Esophagus (tissue), 2 donors: ENCODE results near the gene TTC13. TPM values are rescaled to one million over a fixed set of nuclear protein-coding genes. Genes with fewer than 3 reads are reported as not detected.

ENCODE experiments used
- H3K27ac ChIP-seq, 2 donors: one replicate each; pipeline ENCODE4 v1.5.1; 2013; ENCODE audit warnings: low read depth in 2 of 2, mild to moderate bottlenecking in 2 of 2, inconsistent platforms in 1 of 2, low read length in 1 of 2, moderate library complexity in 1 of 2
- H3K27me3 ChIP-seq, 2 donors: one replicate each; pipeline ENCODE4 v1.6.1; 2013; ENCODE audit warnings: low read length in 2 of 2, control low read depth in 1 of 2, mild to moderate bottlenecking in 1 of 2; ENCODE audit not compliant: insufficient read depth in 2 of 2, control insufficient read depth in 1 of 2
- H3K36me3 ChIP-seq, 2 donors: one replicate each; pipeline ENCODE4 v1.6.1; 2013; ENCODE audit warnings: low read length in 1 of 2; ENCODE audit not compliant: control insufficient read depth in 2 of 2, insufficient read depth in 2 of 2
- H3K4me1 ChIP-seq, 2 donors: one replicate each; pipeline ENCODE4 v1.6.1; 2013; ENCODE audit warnings: low read length in 1 of 2; ENCODE audit not compliant: control insufficient read depth in 2 of 2, insufficient read depth in 2 of 2
- H3K4me3 ChIP-seq, 2 donors: one replicate each; pipeline ENCODE4 v1.5.1; 2013; ENCODE audit warnings: low read length in 2 of 2, mild to moderate bottlenecking in 2 of 2, low read depth in 1 of 2, moderate library complexity in 1 of 2
- H3K9me3 ChIP-seq, 2 donors: one replicate each; pipeline ENCODE4 v1.6.1; 2013; ENCODE audit warnings: mild to moderate bottlenecking in 2 of 2, low read depth in 1 of 2, low read length in 1 of 2, moderate library complexity in 1 of 2; ENCODE audit not compliant: control insufficient read depth in 2 of 2, insufficient read depth in 1 of 2
- WGBS, 2 donors: extraction: QIAGEN DNeasy Blood & Tissue Kit; methylation state at CpG; one replicate each; pipeline ENCODE4 v1.1.7; 2013; 5-methylcytosine and 5-hydroxymethylcytosine counted together
- polyA plus RNA-seq, 2 donors: library from polyadenylated mRNA; stranded (reverse); fragments of 200-250 nt; gene quantifications; one replicate each; pipeline ENCODE4 v1.2.3, GENCODE V29; 2013
- donor health status: healthy with polysubstance abuse.
- donor health status: Bipolar disorder and iron deficiency.

TTC13 gene
- polyA plus RNA-seq, 2 donors, result 5.0 to 7.6 TPM

GRCh38 chr1:230892018-230892491, 86.6 kb downstream of the TTC13 start:
- 74 to 80% methylated on average over 6 of the region's 6 CpGs for WGBS, 2 donors
- H3K9me3 ChIP-seq, result no peaks in the 10 kb centered on the region
- no peak overlapping the region for H3K27ac ChIP-seq

GRCh38 chr1:230891413-230891812, 87.2 kb downstream of the TTC13 start:
- Histone ChIP-seq H3K4me3 (no peak overlapping the region), H3K36me3 (no peaks in the 10 kb centered on the region), H3K9me3 (no peaks in the 10 kb centered on the region), H3K4me1 (no peaks in the 10 kb centered on the region), H3K27ac (peak overlapping the region in 1 of 2 donors; percentile 27), H3K27me3 (no peaks in the 10 kb centered on the region)
- WGBS, 2 donors, result 25 to 44% methylated on average over 2 of the region's 2 CpGs

More at GRCh38 chr1:230892018-230892491, 86.6 kb downstream of the TTC13 start:
- no peaks in the 10 kb centered on the region for H3K4me1 ChIP-seq
- no peaks in the 10 kb centered on the region for H3K27me3 ChIP-seq
- H3K4me3 ChIP-seq, result no peak overlapping the region
- no peaks in the 10 kb centered on the region for H3K36me3 ChIP-seq

- Histone ChIP-seq H3K9me3 (peaks cover 8 to 10% of the 10 kb centered on the region in 2 donors), H3K27me3 (no peaks in the 10 kb centered on the region)
- WGBS, 2 donors, result 88 to 90% methylated on average over 2 of the region's 2 CpGs
Measured at GRCh38 chr1:230884646-230885045, 94.0 kb downstream of the TTC13 start.

GRCh38 chr1:230883967-230884366, 94.7 kb downstream of the TTC13 start:
- Histone ChIP-seq H3K27me3 (no peaks in the 10 kb centered on the region), H3K27ac (no peak overlapping the region), H3K4me1 (no peaks in the 10 kb centered on the region), H3K36me3 (no peaks in the 10 kb centered on the region), H3K9me3 (peaks cover 8 to 10% of the 10 kb centered on the region in 2 donors), H3K4me3 (no peak overlapping the region)
- 63 to 73% methylated on average over 4 of the region's 4 CpGs for WGBS, 2 donors

More at GRCh38 chr1:230884646-230885045, 94.0 kb downstream of the TTC13 start:
- Histone ChIP-seq H3K36me3 (no peaks in the 10 kb centered on the region), H3K4me1 (no peaks in the 10 kb centered on the region), H3K4me3 (no peak overlapping the region), H3K27ac (no peak overlapping the region)

GRCh38 chr1:230879778-230880177, 98.9 kb downstream of the TTC13 start:
- H3K4me3 ChIP-seq, result no peak overlapping the region
- H3K27ac ChIP-seq, result no peak overlapping the region
- no peaks in the 10 kb centered on the region for H3K27me3 ChIP-seq
- H3K9me3 ChIP-seq, result peaks cover under 1 to 1% of the 10 kb centered on the region in 2 donors
- no peaks in the 10 kb centered on the region for H3K36me3 ChIP-seq
- peaks cover 0 to 4% of the 10 kb centered on the region in 2 donors for H3K4me1 ChIP-seq
- WGBS, 2 donors, result 47 to 54% methylated on average over 8 of the region's 8 CpGs

GRCh38 chr1:230878591-230878990, 100.1 kb downstream of the TTC13 start:
- Histone ChIP-seq H3K4me3 (no peak overlapping the region), H3K4me1 (peaks cover 0 to 4% of the 10 kb centered on the region in 2 donors), H3K36me3 (no peaks in the 10 kb centered on the region), H3K27me3 (no peaks in the 10 kb centered on the region), H3K27ac (no peak overlapping the region), H3K9me3 (no peaks in the 10 kb centered on the region)
- WGBS, 2 donors, result 26 to 47% methylated on average over 5 of the region's 5 CpGs

- Histone ChIP-seq H3K27me3 (no peaks in the 10 kb centered on the region), H3K4me1 (peaks cover 0 to 4% of the 10 kb centered on the region in 2 donors), H3K36me3 (no peaks in the 10 kb centered on the region), H3K9me3 (no peaks in the 10 kb centered on the region), H3K27ac (no peak overlapping the region), H3K4me3 (no peak overlapping the region)
- WGBS, 2 donors, result 94 to 95% methylated on average over 4 of the region's 4 CpGs
Measured at GRCh38 chr1:230877924-230878590, 100.6 kb downstream of the TTC13 start.

GRCh38 chr1:230877146-230877923, 101.3 kb downstream of the TTC13 start:
- peaks cover 0 to 4% of the 10 kb centered on the region in 2 donors for H3K4me1 ChIP-seq
- 80 to 81% methylated on average over 14 of the region's 14 CpGs for WGBS, 2 donors
- H3K36me3 ChIP-seq, result no peaks in the 10 kb centered on the region
- no peak overlapping the region for H3K27ac ChIP-seq
- no peaks in the 10 kb centered on the region for H3K9me3 ChIP-seq
- no peaks in the 10 kb centered on the region for H3K27me3 ChIP-seq
- H3K4me3 ChIP-seq, result no peak overlapping the region

GRCh38 chr1:230876660-230877059, 102.0 kb downstream of the TTC13 start:
- Histone ChIP-seq H3K27ac (no peak overlapping the region), H3K36me3 (no peaks in the 10 kb centered on the region), H3K4me1 (peaks cover 0 to 4% of the 10 kb centered on the region in 2 donors), H3K27me3 (no peaks in the 10 kb centered on the region), H3K4me3 (no peak overlapping the region), H3K9me3 (no peaks in the 10 kb centered on the region)
- WGBS, 2 donors, result 85 to 93% methylated on average over 6 of the region's 6 CpGs
